Measurements from ENCODE around the gene TBX3. TPM values are rescaled to one million over a fixed set of nuclear protein-coding genes. Genes with fewer than 3 reads are reported as not detected.

The TBX3 gene
- total RNA-seq, 1 donor from 2014 or later: 102 TPM

DNA sequence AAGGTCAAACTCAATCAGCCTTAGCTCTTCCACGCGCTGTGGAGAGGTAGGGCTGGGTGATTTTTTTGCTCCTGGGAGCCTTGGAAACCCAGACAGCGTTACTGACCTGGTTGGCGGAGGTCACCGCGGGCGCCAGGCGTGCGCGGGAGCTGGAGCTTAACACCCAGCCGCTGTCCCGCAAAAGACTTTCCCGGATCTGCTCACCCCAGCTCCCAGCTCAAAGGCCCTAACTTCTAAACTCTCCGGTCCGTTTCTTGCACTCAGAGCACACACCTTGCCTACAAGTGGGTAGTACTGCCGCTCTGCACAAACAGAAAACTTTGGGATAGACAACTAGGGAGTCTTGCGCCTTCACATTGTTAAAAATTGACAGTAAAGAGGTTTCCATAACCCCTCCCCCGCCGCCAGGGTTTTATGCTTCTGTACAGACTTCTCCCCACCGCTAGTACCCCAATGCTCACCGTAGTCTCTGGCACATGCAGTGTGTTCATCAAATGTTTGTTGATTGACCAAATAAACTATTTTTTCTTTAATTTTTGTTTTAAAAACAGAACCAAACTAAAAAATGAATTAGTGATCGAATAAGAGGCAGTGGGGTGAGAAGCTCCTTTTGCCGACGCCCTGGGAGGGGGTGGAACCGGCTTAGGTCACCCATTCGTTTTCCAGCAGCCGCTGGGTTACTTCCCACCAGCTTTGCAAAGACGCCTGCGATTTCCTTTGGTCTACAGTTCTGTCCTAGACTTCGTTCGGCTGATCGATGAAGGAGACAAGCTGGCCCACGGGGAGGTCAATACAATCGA, 12.7 kb upstream of the TBX3 start:
- H3K36me3 Mint-ChIP-seq: peaks cover 3% of the 10 kb centered on the region
- peak overlapping the region; percentile 88 for H3K4me3 Mint-ChIP-seq
- TF ChIP-seq, protein P1, sequence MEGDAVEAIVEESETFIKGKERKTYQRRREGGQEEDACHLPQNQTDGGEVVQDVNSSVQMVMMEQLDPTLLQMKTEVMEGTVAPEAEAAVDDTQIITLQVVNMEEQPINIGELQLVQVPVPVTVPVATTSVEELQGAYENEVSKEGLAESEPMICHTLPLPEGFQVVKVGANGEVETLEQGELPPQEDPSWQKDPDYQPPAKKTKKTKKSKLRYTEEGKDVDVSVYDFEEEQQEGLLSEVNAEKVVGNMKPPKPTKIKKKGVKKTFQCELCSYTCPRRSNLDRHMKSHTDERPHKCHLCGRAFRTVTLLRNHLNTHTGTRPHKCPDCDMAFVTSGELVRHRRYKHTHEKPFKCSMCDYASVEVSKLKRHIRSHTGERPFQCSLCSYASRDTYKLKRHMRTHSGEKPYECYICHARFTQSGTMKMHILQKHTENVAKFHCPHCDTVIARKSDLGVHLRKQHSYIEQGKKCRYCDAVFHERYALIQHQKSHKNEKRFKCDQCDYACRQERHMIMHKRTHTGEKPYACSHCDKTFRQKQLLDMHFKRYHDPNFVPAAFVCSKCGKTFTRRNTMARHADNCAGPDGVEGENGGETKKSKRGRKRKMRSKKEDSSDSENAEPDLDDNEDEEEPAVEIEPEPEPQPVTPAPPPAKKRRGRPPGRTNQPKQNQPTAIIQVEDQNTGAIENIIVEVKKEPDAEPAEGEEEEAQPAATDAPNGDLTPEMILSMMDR (conservative IDR thresholded peaks at IDR 0.05): no peak
- peaks cover 50% of the 10 kb centered on the region for H3K4me1 Mint-ChIP-seq (ENCODE audit: unreplicated experiment)
- peaks cover 97% of the 10 kb centered on the region for H3K27me3 Mint-ChIP-seq
- H3K27ac Mint-ChIP-seq: peak overlapping the region; percentile 56
- H3K9me3 Mint-ChIP-seq: no peaks in the 10 kb centered on the region
- DNase-seq (ENCODE audit: extremely low spot score, unreplicated experiment): no peak

DNA sequence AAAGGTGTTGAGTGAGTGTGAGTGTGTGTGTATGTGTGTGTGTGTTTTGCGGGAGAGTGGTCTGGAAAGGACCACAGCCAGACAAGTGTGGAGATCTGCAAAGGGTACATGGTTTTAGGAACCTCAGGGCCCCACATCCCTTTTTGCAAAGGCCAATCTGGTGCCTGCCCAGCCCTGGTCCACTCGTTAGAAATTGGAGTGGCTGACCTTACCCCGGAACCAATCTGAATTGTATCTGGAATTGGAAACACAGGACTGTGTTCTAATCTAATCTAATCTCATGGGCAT, 11.3 kb upstream of the TBX3 start:
- Mint-ChIP-seq H3K27me3 (peaks cover 97% of the 10 kb centered on the region), H3K27ac (peak overlapping the region; percentile 76), H3K4me1 (ENCODE audit: unreplicated experiment) (peaks cover 61% of the 10 kb centered on the region), H3K4me3 (peak overlapping the region; percentile 68), H3K36me3 (peaks cover 3% of the 10 kb centered on the region), H3K9me3 (no peaks in the 10 kb centered on the region)
- TF ChIP-seq, protein P1 (conservative IDR thresholded peaks at IDR 0.05): no peak
- no peak for DNase-seq (ENCODE audit: extremely low spot score, unreplicated experiment)

DNA sequence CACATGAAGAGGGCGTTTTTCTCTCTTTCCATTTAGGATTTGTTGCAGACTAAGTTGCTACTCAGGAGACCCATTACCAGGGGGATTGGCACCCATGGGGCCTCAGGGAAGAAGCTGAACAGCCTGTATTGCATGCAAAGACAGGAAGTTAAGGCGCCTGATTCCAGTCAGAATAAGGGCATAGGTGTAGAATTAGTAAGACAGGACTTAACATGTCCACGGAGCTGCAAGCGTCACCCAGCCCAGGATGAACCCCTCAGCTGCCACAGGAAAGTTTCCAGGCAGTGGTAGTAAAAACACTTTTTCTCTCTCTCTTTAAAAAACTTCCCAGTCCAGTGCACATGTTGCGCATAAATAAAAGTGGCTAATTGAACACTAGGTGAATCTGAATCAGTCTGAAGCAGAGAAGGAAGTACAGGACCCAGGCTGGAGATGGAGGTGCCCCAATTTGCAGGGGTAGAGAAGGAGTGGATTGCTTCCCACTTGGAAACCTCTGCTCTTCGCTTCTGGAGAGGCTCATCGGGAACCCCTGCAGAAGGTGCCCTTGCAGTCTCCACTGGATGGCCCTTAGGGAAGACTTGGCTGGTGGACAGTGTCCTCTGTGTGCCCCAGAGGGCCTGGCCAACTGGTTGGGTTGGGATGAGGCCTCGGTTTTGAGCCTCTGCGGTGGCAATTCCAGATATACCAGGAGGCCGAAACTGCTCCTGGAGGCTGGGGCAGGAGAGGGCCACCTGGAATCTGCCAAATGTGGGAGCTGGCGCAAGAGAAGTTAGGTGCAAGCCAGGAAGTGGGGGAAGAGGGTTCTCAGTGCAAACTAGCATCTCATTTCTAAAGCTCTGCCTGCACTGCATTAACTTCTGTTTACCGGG, 10.7 kb upstream of the TBX3 start:
- H3K27me3 Mint-ChIP-seq: peaks cover 97% of the 10 kb centered on the region
- H3K4me1 Mint-ChIP-seq (ENCODE audit: unreplicated experiment): peaks cover 61% of the 10 kb centered on the region
- no peak for DNase-seq (ENCODE audit: extremely low spot score, unreplicated experiment)
- H3K4me3 Mint-ChIP-seq: peak overlapping the region; percentile 94
- no peaks in the 10 kb centered on the region for H3K9me3 Mint-ChIP-seq
- H3K27ac Mint-ChIP-seq: peak overlapping the region; percentile 76
- TF ChIP-seq, protein P1 (conservative IDR thresholded peaks at IDR 0.05): no peak
- H3K36me3 Mint-ChIP-seq: peaks cover 3% of the 10 kb centered on the region

DNA sequence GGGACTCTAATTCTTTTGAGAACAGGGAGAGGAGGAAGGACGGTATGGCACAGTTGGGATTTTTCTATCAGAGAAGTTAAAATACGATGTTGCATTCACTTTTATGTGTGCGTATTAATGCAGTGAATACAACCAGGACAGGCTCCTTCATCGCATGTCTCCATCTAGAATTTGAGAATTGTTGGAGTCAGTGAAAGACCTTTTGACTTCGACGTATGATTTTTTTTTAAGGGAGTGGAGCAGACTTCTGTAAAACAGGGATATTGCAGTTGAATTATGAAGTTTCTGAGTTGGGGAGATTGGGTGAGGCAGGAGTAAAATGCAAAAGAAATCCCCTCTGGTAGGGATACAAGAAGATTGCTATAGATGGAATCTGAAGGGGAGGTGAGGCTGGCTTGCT, 9.6 kb upstream of the TBX3 start:
- H3K4me3 Mint-ChIP-seq: peak overlapping the region; percentile 94
- H3K9me3 Mint-ChIP-seq: no peaks in the 10 kb centered on the region
- H3K27ac Mint-ChIP-seq: peak overlapping the region; percentile 76
- DNase-seq (ENCODE audit: extremely low spot score, unreplicated experiment): no peak
- TF ChIP-seq, protein P1 (conservative IDR thresholded peaks at IDR 0.05): no peak
- H3K27me3 Mint-ChIP-seq: peaks cover 97% of the 10 kb centered on the region
- peaks cover 3% of the 10 kb centered on the region for H3K36me3 Mint-ChIP-seq
- peaks cover 69% of the 10 kb centered on the region for H3K4me1 Mint-ChIP-seq (ENCODE audit: unreplicated experiment)

DNA sequence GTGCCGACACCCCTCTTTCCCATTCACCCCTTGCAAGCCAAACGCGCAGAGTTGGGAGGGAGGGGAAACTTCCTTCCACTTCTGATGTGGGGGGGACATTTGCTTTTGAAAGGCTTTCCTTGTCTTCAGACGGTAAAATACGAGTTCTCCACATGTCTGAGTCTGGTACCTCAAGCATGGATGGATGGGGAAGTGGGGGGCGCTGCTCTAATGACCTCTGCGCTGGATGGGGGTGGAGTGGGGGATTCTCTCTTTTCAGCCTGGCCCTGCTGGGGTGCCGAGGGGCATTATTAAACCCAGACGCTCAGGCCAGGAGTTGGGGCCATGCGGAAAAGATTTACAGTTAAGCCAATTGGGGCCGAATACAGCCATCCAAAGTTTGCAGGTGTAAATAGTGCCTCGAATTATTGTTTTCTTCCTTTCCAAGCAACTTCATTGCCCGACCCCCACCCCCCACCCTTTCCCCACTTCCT, 9.1 kb upstream of the TBX3 start:
- TF ChIP-seq, protein P1 (conservative IDR thresholded peaks at IDR 0.05): no peak
- Mint-ChIP-seq H3K27ac (peak overlapping the region; percentile 94), H3K9me3 (no peaks in the 10 kb centered on the region), H3K4me1 (ENCODE audit: unreplicated experiment) (peaks cover 73% of the 10 kb centered on the region), H3K36me3 (peaks cover 3% of the 10 kb centered on the region), H3K4me3 (peak overlapping the region; percentile 94), H3K27me3 (peaks cover 97% of the 10 kb centered on the region)
- DNase-seq (ENCODE audit: extremely low spot score, unreplicated experiment): no peak

All from type B pancreatic cell (in vitro differentiated cells).